Rectal smooth muscle tissue (tissue), 1 donor: Measurements from ENCODE around the gene HOXA11.

Experiments used
- H3K27ac ChIP-seq: one replicate; pipeline ENCODE4 v1.7.0; 2013; ENCODE audit warnings: low read depth, low read length, inconsistent platforms
- H3K27me3 ChIP-seq: one replicate; pipeline ENCODE4 v1.7.0; 2013; ENCODE audit warnings: low read length; ENCODE audit not compliant: control insufficient read depth, insufficient read depth
- H3K36me3 ChIP-seq: one replicate; pipeline ENCODE4 v1.7.0; 2013; ENCODE audit warnings: low read length; ENCODE audit not compliant: control insufficient read depth, insufficient read depth
- H3K4me1 ChIP-seq: one replicate; pipeline ENCODE4 v1.7.0; 2013; ENCODE audit warnings: low read length; ENCODE audit not compliant: control insufficient read depth, insufficient read depth
- H3K4me3 ChIP-seq: one replicate; pipeline ENCODE4 v1.7.0; 2013; ENCODE audit warnings: low read length
- H3K9ac ChIP-seq: one replicate; pipeline ENCODE4 v1.7.0; 2013; ENCODE audit warnings: low read length

Gene HOXA11

GRCh38 chr7:27202862-27203134, 17.8 kb upstream of the HOXA11 start:
- no peaks in the 10 kb centered on the region for H3K36me3 ChIP-seq
- H3K9ac ChIP-seq: no peak overlapping the region
- peaks cover 34% of the 10 kb centered on the region for H3K27me3 ChIP-seq
- H3K4me3 ChIP-seq: peak overlapping the region; percentile 43
- H3K27ac ChIP-seq: no peak overlapping the region
- no peaks in the 10 kb centered on the region for H3K4me1 ChIP-seq

DNA sequence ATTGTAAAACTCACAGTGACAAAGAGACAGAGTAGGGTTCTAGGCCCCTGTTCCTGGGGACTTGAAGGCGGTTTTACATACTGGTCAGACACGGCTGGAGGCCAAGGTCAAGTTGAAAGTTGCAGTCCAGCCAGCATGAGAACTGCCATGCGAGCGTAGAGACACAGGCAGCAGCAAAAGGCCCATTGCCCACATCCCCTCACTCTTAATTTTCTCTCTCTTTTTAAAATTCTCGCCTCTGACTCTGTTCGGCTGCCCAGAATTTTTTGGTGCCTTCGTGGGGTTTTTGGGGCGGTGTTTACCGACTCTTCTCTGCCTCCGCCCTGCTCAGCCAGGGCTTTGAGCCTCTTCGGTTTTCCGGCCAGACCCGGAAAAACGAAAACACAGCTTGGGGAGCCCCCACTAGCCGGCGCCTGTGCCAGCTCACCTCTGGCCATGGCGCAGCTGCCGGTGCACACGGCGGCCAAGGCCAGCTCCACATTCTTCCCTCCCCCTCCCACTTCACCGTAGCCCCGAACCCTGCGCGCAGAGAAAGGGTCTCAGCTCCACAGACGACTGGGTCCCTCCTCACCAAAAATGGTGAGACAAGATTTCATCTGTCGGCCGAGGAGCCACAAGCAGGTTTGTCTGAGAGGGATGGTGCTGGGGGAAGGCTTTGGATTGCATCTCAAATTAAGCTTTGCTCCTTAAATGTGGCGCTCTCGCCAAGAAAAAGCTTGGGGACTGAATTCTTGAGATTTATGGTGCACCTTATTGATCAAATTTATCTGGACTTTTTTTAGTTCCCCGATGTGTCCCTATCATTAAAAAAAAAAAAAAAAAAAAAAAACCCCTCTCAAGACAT, 17.2 kb upstream of the HOXA11 start:
- no peak overlapping the region for H3K27ac ChIP-seq
- peaks cover 34% of the 10 kb centered on the region for H3K27me3 ChIP-seq
- H3K4me1 ChIP-seq: no peaks in the 10 kb centered on the region
- peak overlapping the region; percentile 74 for H3K4me3 ChIP-seq
- H3K36me3 ChIP-seq: no peaks in the 10 kb centered on the region
- H3K9ac ChIP-seq: peak overlapping the region; percentile 42

GRCh38 chr7:27201580-27202017, 16.6 kb upstream of the HOXA11 start:
- Histone ChIP-seq H3K27me3 (peaks cover 32% of the 10 kb centered on the region), H3K9ac (peak overlapping the region; percentile 42), H3K36me3 (no peaks in the 10 kb centered on the region), H3K4me1 (no peaks in the 10 kb centered on the region), H3K27ac (no peak overlapping the region), H3K4me3 (peak overlapping the region; percentile 74)

GRCh38 chr7:27200761-27201579, 15.9 kb upstream of the HOXA11 start:
- peak overlapping the region; percentile 74 for H3K4me3 ChIP-seq
- H3K27ac ChIP-seq: no peak overlapping the region
- H3K9ac ChIP-seq: peak overlapping the region; percentile 42
- H3K27me3 ChIP-seq: peaks cover 32% of the 10 kb centered on the region
- no peaks in the 10 kb centered on the region for H3K4me1 ChIP-seq
- H3K36me3 ChIP-seq: no peaks in the 10 kb centered on the region

- no peaks in the 10 kb centered on the region for H3K4me1 ChIP-seq
- H3K27ac ChIP-seq: peak within 1 kb of the TSS; percentile 82
- peaks cover 26% of the 10 kb centered on the region for H3K27me3 ChIP-seq
- H3K36me3 ChIP-seq: no peaks in the 10 kb centered on the region
- H3K4me3 ChIP-seq: peak within 1 kb of the TSS; percentile 81
- peak within 1 kb of the TSS; percentile 78 for H3K9ac ChIP-seq
Observed at GRCh38 chr7:27199849-27200760, 15.1 kb upstream of the HOXA11 start, which contains the start of gene HOXA13. Gene HOXA13, minus strand, starts transcription at chr7:27200091. Its CDS starts 14 bp downstream, at chr7:27200077.

GRCh38 chr7:27198871-27199801, 14.1 kb upstream of the HOXA11 start:
- Histone ChIP-seq H3K4me1 (no peaks in the 10 kb centered on the region), H3K27ac (peak overlapping the region; percentile 82), H3K36me3 (no peaks in the 10 kb centered on the region), H3K9ac (peak overlapping the region; percentile 78), H3K4me3 (peak overlapping the region; percentile 81), H3K27me3 (peaks cover 17% of the 10 kb centered on the region)

- Histone ChIP-seq H3K27ac (peak overlapping the region; percentile 82), H3K36me3 (no peaks in the 10 kb centered on the region), H3K27me3 (peaks cover 16% of the 10 kb centered on the region), H3K4me3 (peak overlapping the region; percentile 81), H3K9ac (peak overlapping the region; percentile 32), H3K4me1 (no peaks in the 10 kb centered on the region)
Observed at GRCh38 chr7:27198138-27198841, 13.3 kb upstream of the HOXA11 start.

GRCh38 chr7:27197137-27198042, 12.4 kb upstream of the HOXA11 start:
- H3K27me3 ChIP-seq: peaks cover 16% of the 10 kb centered on the region
- H3K9ac ChIP-seq: peak overlapping the region; percentile 63
- H3K36me3 ChIP-seq: no peaks in the 10 kb centered on the region
- H3K27ac ChIP-seq: peak overlapping the region; percentile 82
- peak overlapping the region; percentile 81 for H3K4me3 ChIP-seq
- H3K4me1 ChIP-seq: no peaks in the 10 kb centered on the region

DNA sequence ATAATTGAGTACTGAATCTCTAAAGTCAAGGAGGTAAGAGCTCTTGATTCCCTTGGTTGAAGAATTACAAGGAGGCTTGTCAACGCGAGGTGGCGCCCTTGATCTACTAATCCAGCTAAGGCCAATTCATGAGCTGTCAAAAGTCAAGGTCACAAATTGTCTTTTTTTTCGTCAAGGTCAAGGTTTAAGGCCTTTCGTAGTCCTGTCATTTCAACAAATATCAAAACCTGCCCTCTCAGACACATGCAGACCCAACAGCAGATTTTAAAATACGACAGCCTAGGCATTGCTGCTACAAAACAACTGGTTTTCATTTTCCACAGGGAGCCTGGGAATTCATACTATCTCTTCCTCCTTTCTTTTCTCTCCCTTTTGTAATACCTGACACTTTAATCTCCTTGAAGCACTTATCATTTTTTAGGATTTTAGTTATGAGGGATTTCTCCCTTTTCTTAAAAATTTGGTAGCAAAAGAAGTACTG, 11.3 kb upstream of the HOXA11 start:
- no peak overlapping the region for H3K9ac ChIP-seq
- peak overlapping the region; percentile 81 for H3K4me3 ChIP-seq

DNA sequence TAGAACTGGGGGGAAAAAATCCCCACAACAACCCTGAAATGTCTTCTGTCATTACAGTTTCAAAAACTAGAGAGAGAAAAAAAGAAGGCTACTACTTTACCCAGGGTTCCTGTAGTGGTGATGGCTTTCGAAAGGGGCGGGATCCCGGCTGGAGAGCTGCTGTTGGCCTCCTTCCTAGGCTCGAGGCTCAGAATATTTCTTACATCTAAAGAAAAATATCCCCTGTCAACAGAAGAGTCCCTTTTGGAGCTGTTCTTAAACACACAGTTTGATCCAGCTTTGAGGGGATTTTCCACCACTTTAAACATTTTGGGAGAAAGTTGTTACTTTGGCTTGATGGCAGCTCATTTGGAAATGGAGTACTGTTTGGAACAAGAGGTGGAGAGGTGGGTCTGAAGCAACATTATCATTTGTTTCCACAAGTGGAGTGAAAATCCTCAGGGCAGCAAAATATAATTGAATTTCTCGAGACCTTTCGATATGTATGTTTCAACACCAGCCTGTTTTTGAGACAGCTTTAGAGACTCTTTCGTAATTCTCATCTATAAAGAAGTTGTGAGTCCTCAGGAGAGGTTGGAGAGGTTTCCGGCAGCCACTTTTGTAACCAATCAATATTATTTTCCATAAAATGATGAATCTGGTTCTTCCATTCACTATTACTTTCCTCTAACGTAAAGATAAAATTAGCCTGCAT, 9.8 kb upstream of the HOXA11 start:
- Histone ChIP-seq H3K27ac (peak overlapping the region; percentile 67), H3K27me3 (peaks cover 12% of the 10 kb centered on the region)

More for the DNA sequence above, 11.3 kb upstream of the HOXA11 start:
- no peaks in the 10 kb centered on the region for H3K36me3 ChIP-seq
- peaks cover 16% of the 10 kb centered on the region for H3K27me3 ChIP-seq
- no peaks in the 10 kb centered on the region for H3K4me1 ChIP-seq
- H3K27ac ChIP-seq: peak overlapping the region; percentile 62

More for the DNA sequence above, 9.8 kb upstream of the HOXA11 start:
- Histone ChIP-seq H3K4me3 (peak overlapping the region; percentile 71), H3K4me1 (peaks cover 3% of the 10 kb centered on the region), H3K36me3 (no peaks in the 10 kb centered on the region), H3K9ac (no peak overlapping the region)
